ENCODE results near the gene ZBTB47.

- TF ChIP-seq EZH2 (IDR thresholded peaks at IDR 0.05; ENCODE audit: low read length) (no peak), CTCF (optimal IDR thresholded peaks at IDR 0.05 in 1 of 3, IDR thresholded peaks at IDR 0.05 in 1 of 3, conservative IDR thresholded peaks at IDR 0.05 in 1 of 3; ENCODE audit: extremely low read depth in 1 of 3, insufficient read depth in 2 of 3, low read length in 3 of 3) (no peak)
Measured at GRCh38 chr3:42714171-42714852, 60.8 kb downstream of the ZBTB47 start.
